Neural cell (in vitro differentiated cells): Measurements from ENCODE around the gene ARHGEF17. TPM values are rescaled to one million over a fixed set of nuclear protein-coding genes. Genes with fewer than 3 reads are reported as not detected.

Experiments
- H2AFZ ChIP-seq: fragments of 200-600, 300-800 bp; sonication (generic), shearing (Covaris generic); 2 replicates; pipeline ENCODE4 v1.6.0; 2014; ENCODE audit warnings: low read depth, mild to moderate bottlenecking, antibody characterized with exemption, low read length, moderate library complexity
- H3F3A ChIP-seq: fragments of 200-600 bp; shearing (Covaris generic); 2 replicates; pipeline ENCODE4 v1.6.1; 2016; ENCODE audit warnings: mild to moderate bottlenecking, moderate library complexity, mixed read lengths, antibody characterized with exemption, low read length; ENCODE audit not compliant: insufficient read depth, poor library complexity, severe bottlenecking
- H3K27ac ChIP-seq: fragments of 200-600, 300-800 bp; sonication (generic), shearing (Covaris generic); 2 replicates; pipeline ENCODE4 v1.5.1; 2014; ENCODE audit warnings: mild to moderate bottlenecking, low read length, moderate library complexity
- H3K27me3 ChIP-seq: fragments of 300-800, 200-600 bp; sonication (generic), shearing (Covaris generic); 2 replicates; pipeline ENCODE4 v1.6.0; 2014; ENCODE audit warnings: mild to moderate bottlenecking, low read depth, low read length, moderate library complexity; ENCODE audit not compliant: insufficient read depth
- H3K36me3 ChIP-seq: fragments of 300-800, 200-600 bp; sonication (generic), shearing (Covaris generic); 2 replicates; pipeline ENCODE4 v1.5.1; 2014; ENCODE audit warnings: mild to moderate bottlenecking, antibody characterized with exemption, low read length, moderate library complexity; ENCODE audit not compliant: insufficient read depth
- H3K4me2 ChIP-seq: fragments of 300-800, 200-600 bp; sonication (generic), shearing (Covaris generic); 2 replicates; pipeline ENCODE4 v1.6.0; 2014; ENCODE audit warnings: mild to moderate bottlenecking, low read length
- H3K4me3 ChIP-seq: fragments of 300-800, 200-600 bp; sonication (generic), shearing (Covaris generic); 2 replicates; pipeline ENCODE4 v1.5.1; 2014; ENCODE audit warnings: mild to moderate bottlenecking, low read length, moderate library complexity
- H3K79me2 ChIP-seq: fragments of 200-600 bp; shearing (Covaris generic); replicated peaks from 2 replicates; pipeline ENCODE4 v1.6.0; 2014; ENCODE audit warnings: mild to moderate bottlenecking, low read length, moderate library complexity; ENCODE audit not compliant: insufficient read depth
- H3K9ac ChIP-seq: fragments of 300-800, 200-600 bp; sonication (generic), shearing (Covaris generic); 2 replicates; pipeline ENCODE4 v1.6.1; 2016; ENCODE audit warnings: mild to moderate bottlenecking, low read length, mixed read lengths
- H3K9me2 ChIP-seq: fragments of 200-600 bp; shearing (Covaris generic); 2 replicates; pipeline ENCODE4 v1.6.1; 2016; ENCODE audit warnings: mild to moderate bottlenecking, low read length, mixed read lengths; ENCODE audit not compliant: insufficient read depth
- H3K9me3 ChIP-seq: fragments of 200-600, 300-800 bp; sonication (generic), shearing (Covaris generic); 2 replicates; pipeline ENCODE4 v1.6.1; 2016; ENCODE audit warnings: mild to moderate bottlenecking, mixed run types, low read length, moderate library complexity, mixed read lengths
- H4K20me1 ChIP-seq: fragments of 200-600 bp; shearing (Covaris generic); 2 replicates; pipeline ENCODE4 v1.6.1; 2016; ENCODE audit warnings: mild to moderate bottlenecking, mixed run types; ENCODE audit not compliant: insufficient read depth
- CTCF ChIP-seq: fragments of 450-650 bp; IDR thresholded peaks from 2 replicates; pipeline ENCODE4 v1.5.1; 2014; ENCODE audit warnings: antibody characterized with exemption, mild to moderate bottlenecking, moderate library complexity; ENCODE audit not compliant: poor library complexity, severe bottlenecking
- EP300 ChIP-seq: fragments of 450-650 bp; conservative IDR thresholded peaks from 2 replicates; pipeline ENCODE4 v1.6.1; 2014; ENCODE audit warnings: antibody characterized with exemption, mild to moderate bottlenecking, moderate library complexity; ENCODE audit not compliant: poor library complexity, severe bottlenecking
- EZH2 ChIP-seq: fragments of 200-600, 300-800 bp; shearing (Covaris generic), sonication (generic); IDR thresholded peaks from 2 replicates; pipeline ENCODE4 v1.6.1; 2014; ENCODE audit warnings: antibody characterized with exemption, low read length, borderline replicate concordance, mild to moderate bottlenecking; ENCODE audit not compliant: insufficient read depth, poor library complexity, severe bottlenecking
- MXI1 ChIP-seq: fragments of 450-650 bp; conservative IDR thresholded peaks from 2 replicates; pipeline ENCODE4 v1.6.1; 2014; ENCODE audit warnings: antibody characterized with exemption, mild to moderate bottlenecking; ENCODE audit not compliant: poor library complexity, severe bottlenecking
- POLR2AphosphoS5 ChIP-seq: IDR thresholded peaks from 2 replicates; pipeline ENCODE4 v1.6.1; 2012
- RAD21 ChIP-seq: fragments of 450-650 bp; conservative IDR thresholded peaks from 2 replicates; pipeline ENCODE4 v1.6.1; 2014; ENCODE audit warnings: antibody characterized with exemption, mild to moderate bottlenecking, moderate library complexity
- REST ChIP-seq: IDR thresholded peaks from 2 replicates; pipeline ENCODE4 v1.6.1; 2012; ENCODE audit warnings: borderline replicate concordance
- SMC3 ChIP-seq: fragments of 450-650 bp; conservative IDR thresholded peaks from 2 replicates; pipeline ENCODE4 v1.6.1; 2014; ENCODE audit warnings: antibody characterized with exemption, mild to moderate bottlenecking, moderate library complexity; ENCODE audit not compliant: poor library complexity
- TAF1 ChIP-seq: IDR thresholded peaks from 2 replicates; pipeline ENCODE4 v1.6.1; 2012; ENCODE audit warnings: low read depth
- polyA plus RNA-seq: library from polyadenylated mRNA; depleted of rRNA; stranded (reverse); fragments of >200 nt; gene quantifications from 2 replicates; pipeline ENCODE4 v1.2.3, GENCODE V29; 2014

ARHGEF17 gene
- polyA plus RNA-seq, 1 donor from 2014 or later, result 7.9 TPM

- Histone ChIP-seq H3K9me2 (no peaks in the 10 kb centered on the region), H3K27me3 (no peaks in the 10 kb centered on the region), H3K36me3 (no peaks in the 10 kb centered on the region), H3K27ac (no peak overlapping the region), H3K4me2 (no peak overlapping the region), H2AFZ (no peak overlapping the region), H3K9me3 (no peaks in the 10 kb centered on the region), H3K79me2 (no peaks in the 10 kb centered on the region), H3F3A (no peaks in the 10 kb centered on the region), H4K20me1 (no peaks in the 10 kb centered on the region), H3K4me3 (no peak overlapping the region), H3K9ac (no peak overlapping the region)
- TF ChIP-seq TAF1, result no peak
- TF ChIP-seq EP300, result no peak
- TF ChIP-seq CTCF, result no peak
- no peak for TF ChIP-seq POLR2AphosphoS5
- no peak for TF ChIP-seq MXI1
- TF ChIP-seq REST, result no peak
- no peak for TF ChIP-seq RAD21
- TF ChIP-seq EZH2, result no peak
- TF ChIP-seq SMC3, result no peak
These were observed 52.1 kb downstream of the ARHGEF17 start for GRCh38 chr11:73359930-73360742.

DNA sequence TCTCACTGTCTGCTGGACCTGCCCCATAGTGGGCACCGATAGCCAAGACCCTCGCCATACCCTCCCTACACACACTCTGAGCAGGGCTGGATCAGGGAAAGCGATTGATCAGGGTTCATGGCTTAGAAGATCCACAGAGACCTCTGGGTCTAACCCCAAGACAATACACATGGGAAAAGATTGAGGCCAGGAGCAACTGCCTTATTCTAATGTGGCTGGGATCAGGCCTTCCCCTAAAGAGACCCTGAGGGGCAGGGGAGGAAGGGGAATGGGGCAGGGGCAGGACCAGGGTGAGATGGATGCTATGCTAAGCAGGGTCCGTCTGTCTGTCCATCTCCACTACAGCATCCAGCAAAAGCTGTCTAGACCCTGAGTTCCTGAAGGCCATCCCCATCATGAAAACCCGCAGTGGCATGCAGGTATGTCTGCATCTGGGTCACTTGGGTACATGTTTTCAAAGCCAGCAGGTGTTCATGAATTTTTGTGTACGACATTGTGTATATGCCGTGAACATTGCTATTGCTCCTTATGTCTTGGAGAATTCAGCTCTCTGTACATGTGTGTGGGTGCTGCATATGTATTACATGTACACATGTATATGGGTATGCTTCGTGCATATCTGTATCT is 52.8 kb downstream of the ARHGEF17 start:
- H3K36me3 ChIP-seq, result no peaks in the 10 kb centered on the region

More for the DNA sequence above, 52.8 kb downstream of the ARHGEF17 start:
- H3K9me3 ChIP-seq, result no peaks in the 10 kb centered on the region
- H3K79me2 ChIP-seq, result no peaks in the 10 kb centered on the region
- no peaks in the 10 kb centered on the region for H3K9me2 ChIP-seq
- no peaks in the 10 kb centered on the region for H3F3A ChIP-seq
- H3K27me3 ChIP-seq, result no peaks in the 10 kb centered on the region
- H3K4me3 ChIP-seq, result no peak overlapping the region
- H3K27ac ChIP-seq, result no peak overlapping the region
- H3K9ac ChIP-seq, result no peak overlapping the region
- H3K4me2 ChIP-seq, result no peak overlapping the region
- TF ChIP-seq REST, result no peak
- no peak overlapping the region for H2AFZ ChIP-seq
- no peaks in the 10 kb centered on the region for H4K20me1 ChIP-seq
